ENCODE data around the gene ZNF835. TPM values are rescaled to one million over a fixed set of nuclear protein-coding genes. Genes with fewer than 3 reads are reported as not detected.

The ZNF835 gene
- total and polyA plus RNA-seq, 2 of the 13 experiments (the other 11 are each of a cell fraction or from before 2014, with no cell fraction given): not detected

GRCh38 chr19:56625708-56626107, 45.8 kb downstream of the ZNF835 start:
- Histone ChIP-seq H4K20me1 (ENCODE audit: insufficient read depth, low read length) (no peaks in the 10 kb centered on the region), H2AFZ (ENCODE audit: low read length) (no peak overlapping the region), H3K9ac (ENCODE audit: insufficient read depth, low read depth, low read length) (no peak overlapping the region), H3K36me3 (replicated peaks in 1 of 2; ENCODE audit: control insufficient read depth in 1 of 2, insufficient read depth in 2 of 2, low read length in 2 of 2) (peaks cover 5 to 8% of the 10 kb centered on the region in 2 experiments; a peak in 2 of 5 replicates), H3K27ac (ENCODE audit: extremely low read length, insufficient read depth, low read length) (no peak overlapping the region), H3K4me2 (ENCODE audit: low read depth, low read length) (no peak overlapping the region), H3K9me3 (ENCODE audit: low read length) (peaks cover 48% of the 10 kb centered on the region), H3K27me3 (ENCODE audit: control insufficient read depth in 1 of 2, insufficient read depth in 2 of 2, low read length in 2 of 2) (no peaks in the 10 kb centered on the region), H3K4me1 (ENCODE audit: insufficient read depth, low read length) (no peaks in the 10 kb centered on the region), H3K79me2 (ENCODE audit: insufficient read depth, low read length) (no peaks in the 10 kb centered on the region), H3K4me3 (replicated peaks in 1 of 3; ENCODE audit: insufficient read depth in 1 of 3, low read depth in 2 of 3, low read length in 3 of 3) (no peak overlapping the region)
- 92% methylated on average over 9 of the region's 9 CpGs for WGBS (ENCODE audit: low lambda C conversion rate)
- ChIA-PET POLR2A (no interaction called here), CTCF (ENCODE audit: low intra/inter-chr PET ratio, low total read pairs) (no interaction called here)
- FAIRE-seq (no peak), ATAC-seq (no peak), DNase-seq (ENCODE audit: low spot score) (no peak)
- BruUV-seq (replicated peaks): no TSS peak
- intact Hi-C loops (cut with micrococcal nuclease; ENCODE audit: unreplicated experiment): no loop called here
- in situ Hi-C loops (cut with HindIII; ENCODE audit: extremely low pct_ligation_motif_present, low pct_unique_long_range_greater_than_20kb): no loop called here
- TF ChIP-seq ZFP82 (CRISPR knock-in tag; IDR thresholded peaks at IDR 0.05; ENCODE audit: borderline replicate concordance): no peak
- TF ChIP-seq ZBTB7A (CRISPR knock-in tag; IDR thresholded peaks at IDR 0.05): no peak
- no peak for TF ChIP-seq ZNF205 (CRISPR knock-in tag; IDR thresholded peaks at IDR 0.05)
- TF ChIP-seq, protein P1, sequence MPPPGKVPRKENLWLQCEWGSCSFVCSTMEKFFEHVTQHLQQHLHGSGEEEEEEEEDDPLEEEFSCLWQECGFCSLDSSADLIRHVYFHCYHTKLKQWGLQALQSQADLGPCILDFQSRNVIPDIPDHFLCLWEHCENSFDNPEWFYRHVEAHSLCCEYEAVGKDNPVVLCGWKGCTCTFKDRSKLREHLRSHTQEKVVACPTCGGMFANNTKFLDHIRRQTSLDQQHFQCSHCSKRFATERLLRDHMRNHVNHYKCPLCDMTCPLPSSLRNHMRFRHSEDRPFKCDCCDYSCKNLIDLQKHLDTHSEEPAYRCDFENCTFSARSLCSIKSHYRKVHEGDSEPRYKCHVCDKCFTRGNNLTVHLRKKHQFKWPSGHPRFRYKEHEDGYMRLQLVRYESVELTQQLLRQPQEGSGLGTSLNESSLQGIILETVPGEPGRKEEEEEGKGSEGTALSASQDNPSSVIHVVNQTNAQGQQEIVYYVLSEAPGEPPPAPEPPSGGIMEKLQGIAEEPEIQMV (CRISPR knock-in tag; IDR thresholded peaks at IDR 0.05; ENCODE audit: low read depth): no peak
- TF ChIP-seq ZNF614 (CRISPR knock-in tag; IDR thresholded peaks at IDR 0.05; ENCODE audit: borderline replicate concordance): no peak
- TF ChIP-seq PAX8 (CRISPR knock-in tag; IDR thresholded peaks at IDR 0.05; ENCODE audit: borderline replicate concordance): no peak
- TF ChIP-seq KLF15 (CRISPR knock-in tag; IDR thresholded peaks at IDR 0.05; ENCODE audit: borderline replicate concordance): no peak
- TF ChIP-seq, protein P2, sequence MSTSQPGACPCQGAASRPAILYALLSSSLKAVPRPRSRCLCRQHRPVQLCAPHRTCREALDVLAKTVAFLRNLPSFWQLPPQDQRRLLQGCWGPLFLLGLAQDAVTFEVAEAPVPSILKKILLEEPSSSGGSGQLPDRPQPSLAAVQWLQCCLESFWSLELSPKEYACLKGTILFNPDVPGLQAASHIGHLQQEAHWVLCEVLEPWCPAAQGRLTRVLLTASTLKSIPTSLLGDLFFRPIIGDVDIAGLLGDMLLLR (CRISPR knock-in tag; IDR thresholded peaks at IDR 0.05): no peak
